OCI-LY3 (cell line): ENCODE measurements around the gene BUD31.
"Not testable (repeated sequence)": the region's sequence is repeated elsewhere in the genome, so short reads cannot be mapped to it uniquely, and the experiment has no call there.

ENCODE experiments used
- H2AFZ ChIP-seq: fragments of 200-600, 300-600 bp; shearing (Covaris generic); 2 replicates; pipeline ENCODE4 v1.6.0; 2014; ENCODE audit warnings: antibody characterized with exemption, low read depth, low read length
- H3K27ac ChIP-seq: fragments of 200-600, 300-600 bp; sonication (generic); 2 replicates; pipeline ENCODE4 v1.5.1; 2014; ENCODE audit warnings: mild to moderate bottlenecking, low read length, moderate library complexity, mixed read lengths
- H3K27me3 ChIP-seq: fragments of 200-600, 300-600 bp; sonication (generic); 2 replicates; pipeline ENCODE4 v1.6.1; 2014; ENCODE audit warnings: low read depth, low read length, mixed read lengths
- H3K36me3 ChIP-seq: fragments of 200-600, 300-600 bp; sonication (generic); replicated peaks from 2 replicates; pipeline ENCODE3; 2014; ENCODE audit warnings: low read depth, low read length, mixed read lengths
- H3K4me1 ChIP-seq: fragments of 300-600, 200-600 bp; sonication (generic); 2 replicates; pipeline ENCODE4 v1.6.1; 2014; ENCODE audit warnings: low read length, mixed read lengths
- H3K4me2 ChIP-seq: fragments of 200-600, 300-600 bp; sonication (generic); 2 replicates; pipeline ENCODE4 v1.6.1; 2014; ENCODE audit warnings: low read length, mixed read lengths
- H3K4me3 ChIP-seq: fragments of 300-600, 200-600 bp; sonication (generic); 2 replicates; pipeline ENCODE4 v1.5.1; 2014; ENCODE audit warnings: antibody characterized with exemption, mild to moderate bottlenecking, low read length, moderate library complexity
- H3K79me2 ChIP-seq: fragments of 300-600, 200-600 bp; shearing (Covaris generic); 2 replicates; pipeline ENCODE4 v1.6.1; 2014; ENCODE audit warnings: mild to moderate bottlenecking, low read length, mixed read lengths
- H3K9ac ChIP-seq: fragments of 300-600, 200-600 bp; shearing (Covaris generic); 2 replicates; pipeline ENCODE4 v1.6.0; 2014; ENCODE audit warnings: mild to moderate bottlenecking, low read length, moderate library complexity
- H3K9me3 ChIP-seq: fragments of 200-600, 300-600 bp; shearing (Covaris generic); 2 replicates; pipeline ENCODE4 v1.6.1; 2014; ENCODE audit warnings: low read length, mixed read lengths; ENCODE audit not compliant: insufficient read depth
- H4K20me1 ChIP-seq: fragments of 200-600, 300-600 bp; sonication (generic); 2 replicates; pipeline ENCODE4 v1.6.1; 2016; ENCODE audit warnings: low read length, mixed read lengths; ENCODE audit not compliant: insufficient read depth
- CTCF ChIP-seq: fragments of 200-600, 300-600 bp; sonication (generic); IDR thresholded peaks from 2 replicates; pipeline ENCODE4 v1.5.1; 2014; ENCODE audit warnings: antibody characterized with exemption, low read length, low read depth
- EZH2phosphoT487 ChIP-seq: fragments of 200-600 bp; shearing (Covaris generic); IDR thresholded peaks from 2 replicates; pipeline ENCODE4 v1.6.1; 2018; ENCODE audit warnings: antibody characterized with exemption, mixed run types, low read depth

BUD31 gene

GRCh38 chr7:99424932-99425730 lies 16.4 kb downstream of the BUD31 start:
- Histone ChIP-seq H4K20me1 (no peaks in the 10 kb centered on the region), H3K4me1 (no peaks in the 10 kb centered on the region), H3K36me3 (peaks cover 21% of the 10 kb centered on the region), H3K4me3 (no peak overlapping the region), H3K9me3 (no peaks in the 10 kb centered on the region), H3K27ac (no peak overlapping the region), H3K4me2 (no peak overlapping the region), H3K27me3 (no peaks in the 10 kb centered on the region), H3K9ac (no peak overlapping the region), H3K79me2 (peaks cover 2% of the 10 kb centered on the region; the same call in 1 of the 2 replicates), H2AFZ (no peak overlapping the region)
- TF ChIP-seq CTCF (no peak), EZH2phosphoT487 (no peak)

GRCh38 chr7:99428972-99429566 lies 20.3 kb downstream of the BUD31 start:
- Histone ChIP-seq H3K27me3 (no peaks in the 10 kb centered on the region), H3K9ac (no peak overlapping the region), H2AFZ (no peak overlapping the region), H3K4me2 (no peak overlapping the region), H3K4me3 (no peak overlapping the region), H3K9me3 (no peaks in the 10 kb centered on the region), H3K4me1 (no peaks in the 10 kb centered on the region), H3K27ac (no peak overlapping the region), H3K36me3 (peaks cover 20% of the 10 kb centered on the region), H4K20me1 (no peaks in the 10 kb centered on the region), H3K79me2 (no peaks in the 10 kb centered on the region)
- TF ChIP-seq EZH2phosphoT487 (no peak), CTCF (no peak)

- H3K4me1 ChIP-seq, result no peaks in the 10 kb centered on the region
- no peaks in the 10 kb centered on the region for H3K27me3 ChIP-seq
- no peaks in the 10 kb centered on the region for H4K20me1 ChIP-seq
- H3K4me2 ChIP-seq, result no peak overlapping the region
- H3K27ac ChIP-seq, result no peak overlapping the region
- H3K9ac ChIP-seq, result no peak overlapping the region
- no peaks in the 10 kb centered on the region for H3K79me2 ChIP-seq
- no peaks in the 10 kb centered on the region for H3K9me3 ChIP-seq
- peaks cover 20% of the 10 kb centered on the region for H3K36me3 ChIP-seq
- no peak overlapping the region for H3K4me3 ChIP-seq
- H2AFZ ChIP-seq, result no peak overlapping the region
- no peak for TF ChIP-seq CTCF
- TF ChIP-seq EZH2phosphoT487, result no peak
These were observed 21.0 kb downstream of the BUD31 start for GRCh38 chr7:99429756-99430155.

GRCh38 chr7:99431756-99432540 lies 23.2 kb downstream of the BUD31 start:
- H3K4me1 ChIP-seq, H3K4me3 ChIP-seq, H3K9me3 ChIP-seq, H3K4me2 ChIP-seq, H3K79me2 ChIP-seq, H3K27ac ChIP-seq, H2AFZ ChIP-seq, H3K27me3 ChIP-seq, H3K9ac ChIP-seq, H4K20me1 ChIP-seq: not testable (repeated sequence)
- peaks cover 20% of the 10 kb centered on the region for H3K36me3 ChIP-seq
